ENCODE data around the gene NHLH1. TPM values are rescaled to one million over a fixed set of nuclear protein-coding genes. Genes with fewer than 3 reads are reported as not detected.

The NHLH1 gene
- 0.20 TPM in 1 of 2 replicates, not detected in the other for total RNA-seq

GRCh38 chr1:160366731-160367515 lies at the start of gene NHLH1:
Gene NHLH1, plus strand, starts transcription at chr1:160367071. Its CDS starts 3,661 bp downstream, at chr1:160370732.

GRCh38 chr1:160342953-160343869 lies 23.7 kb upstream of the NHLH1 start, which contains the start of the genes COPA and NCSTN:
Gene COPA, minus strand, starts transcription at chr1:160343250. Its CDS starts 80 bp downstream, at chr1:160343170.
Gene NCSTN, plus strand, starts transcription at chr1:160343383. Its CDS starts 14 bp downstream, at chr1:160343397.

DNA sequence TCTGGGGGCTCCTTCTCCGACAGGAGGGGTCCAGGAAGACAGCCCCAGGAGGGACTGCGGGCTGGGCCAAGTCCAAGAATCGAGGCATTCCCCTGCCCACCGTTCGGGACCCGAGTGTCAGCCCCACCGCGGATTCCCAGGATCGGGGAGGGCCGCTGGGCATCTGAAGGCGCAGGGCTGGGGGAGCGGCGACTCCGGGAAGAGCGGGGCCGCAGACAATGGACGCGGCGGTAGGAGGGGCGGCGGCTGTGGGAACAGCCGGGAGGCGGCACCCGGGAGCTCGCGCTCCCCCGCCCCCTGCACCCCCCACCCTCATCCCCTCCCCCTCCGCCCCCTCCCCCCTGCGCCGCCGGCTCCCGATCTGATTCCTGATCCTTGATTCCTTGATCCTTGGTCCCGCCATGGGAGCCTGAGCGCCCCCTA lies 33.4 kb downstream of the NHLH1 start, which contains the start of gene VANGL2:
Gene VANGL2 (plus strand): TSS at position 342 of the 423 bp plus-strand sequence. CDS start 15,274 bp downstream, outside the sequence.

Small RNA genes lying within 50 kb of the gene (small RNA-seq; reads per million reads assigned to genes)
- gene RF00019 (not detected), gene RNU4-42P (not detected)

Other genes starting within 250 kb of the NHLH1 start
- gene ATP1A4, start 215.5 kb upstream of the NHLH1 start, total RNA-seq, result not detected in 2 replicates
- gene CASQ1, start 176.5 kb upstream of the NHLH1 start, total RNA-seq, result not detected in 2 replicates
- 67.1 and 80.8 TPM in 2 replicates for gene PEA15, start 161.7 kb upstream of the NHLH1 start, total RNA-seq
- 77.2 and 85.2 TPM in 2 replicates for gene DCAF8, start 104.5 kb upstream of the NHLH1 start, total RNA-seq
- gene PEX19, start 81.9 kb upstream of the NHLH1 start, total RNA-seq, result 54.4 and 58.8 TPM in 2 replicates
- 199 and 249 TPM in 2 replicates for gene COPA, start 23.8 kb upstream of the NHLH1 start, total RNA-seq
- 107 and 115 TPM in 2 replicates for gene NCSTN, start 23.7 kb upstream of the NHLH1 start, total RNA-seq
- under 0.01 TPM in 1 of 2 replicates, not detected in the other for gene VANGL2, start 33.5 kb downstream of the NHLH1 start, total RNA-seq
- not detected in 2 replicates for gene SLAMF6, start 156.2 kb downstream of the NHLH1 start, total RNA-seq
- gene CD84, start 212.4 kb downstream of the NHLH1 start, total RNA-seq, result under 0.01 TPM in 1 of 2 replicates, not detected in the other